ENCODE measurements around the gene ZNF668. TPM values are rescaled to one million over a fixed set of nuclear protein-coding genes. Genes with fewer than 3 reads are reported as not detected.
A peak's percentile ranks its signal among the peaks of the same experiment; 100 is the strongest.

ZNF668 gene
- total and polyA plus RNA-seq, 7 experiments from 2014 or later: 6.1 to 15.2 (median 12.6) TPM

GRCh38 chr16:31073142-31073969, 684 bp downstream of the ZNF668 start:
- H3K27me3 Mint-ChIP-seq: no peaks in the 10 kb centered on the region
- peaks cover 0 to 1% (median 0%) of the 10 kb centered on the region in 11 donors for H3K9me3 Mint-ChIP-seq
- H3K36me3 Mint-ChIP-seq: peaks cover 0 to 20% (median 7%) of the 10 kb centered on the region in 5 donors
- POLR2A ChIA-PET: interaction anchor here (0.6 to 3.9 kb wide), 32 partner anchors 9 to 799 kb away, joined by 3 to 49 read pairs (median 5); partner anchors contain the start of genes ARMC5, FUS, KAT8 and PYCARD
- peak overlapping the region; percentile 92 to 98 (median 97) for H3K27ac Mint-ChIP-seq
- peaks cover 28 to 53% (median 40%) of the 10 kb centered on the region in 7 donors for H3K4me1 Mint-ChIP-seq
- H3K4me3 Mint-ChIP-seq: peak overlapping the region; percentile 85 to 99 (median 96)
- intact Hi-C loops (cut with micrococcal nuclease): loop anchor here (2.0 to 5.0 kb wide), 3 partner anchors 261 to 639 kb away; partner anchors contain the start of gene PRR14 (in 1 of the 2)
- CTCF ChIA-PET: interaction anchor here (0.6 to 1.9 kb wide), 5 partner anchors 44 to 785 kb away, joined by 3 to 10 read pairs (median 3); partner anchors contain the start of gene KAT8
- Histone ChIP-seq H3K9me3 (ENCODE audit: control insufficient read depth in 2 of 3, low read length in 3 of 3) (no peaks in the 10 kb centered on the region), H3K4me3 (ENCODE audit: low read length) (peak overlapping the region; percentile 89), H3K27ac (ENCODE audit: low read depth, low read length) (peak overlapping the region; percentile 91), H3K36me3 (ENCODE audit: control insufficient read depth in 2 of 3, insufficient read depth in 3 of 3, low read length in 3 of 3) (peaks cover 0 to 30% (median 11%) of the 10 kb centered on the region in 3 experiments), H3K27me3 (ENCODE audit: control insufficient read depth in 2 of 2, insufficient read depth in 2 of 2, low read length in 2 of 2) (no peaks in the 10 kb centered on the region), H3K4me1 (ENCODE audit: control insufficient read depth in 2 of 2, insufficient read depth in 2 of 2, low read length in 2 of 2) (peaks cover 9 to 18% of the 10 kb centered on the region in 2 donors)
- ATAC-seq (peak; percentile 71), DNase-seq (peak; percentile 75 to 92 (median 84))

- intact Hi-C loops (cut with micrococcal nuclease): loop anchor here (2.0 to 5.0 kb wide), 3 partner anchors 260 to 640 kb away; partner anchors contain the start of gene PRR14 (in 1 of the 2)
- CTCF ChIA-PET: interaction anchor here (0.6 to 1.9 kb wide), 2 partner anchors 47 to 70 kb away, joined by 3 to 10 read pairs; no protein-coding TSS in a partner anchor
- Mint-ChIP-seq H3K9me3 (peaks cover 0 to 1% (median 0%) of the 10 kb centered on the region in 11 donors), H3K36me3 (peaks cover 0 to 12% (median 3%) of the 10 kb centered on the region in 5 donors), H3K27me3 (no peaks in the 10 kb centered on the region), H3K4me1 (peaks cover 30 to 49% (median 34%) of the 10 kb centered on the region in 7 donors), H3K4me3 (peak overlapping the region; percentile 85 to 99 (median 96)), H3K27ac (peak overlapping the region; percentile 75 to 98 (median 90))
- POLR2A ChIA-PET: interaction anchor here (0.9 to 3.9 kb wide), 9 partner anchors 13 to 170 kb away, joined by 3 to 49 read pairs (median 23); partner anchors contain the start of genes FUS, KAT8, SETD1A and STX4
- peaks cover 9 to 18% of the 10 kb centered on the region in 2 donors for H3K4me1 ChIP-seq (ENCODE audit: control insufficient read depth in 2 of 2, insufficient read depth in 2 of 2, low read length in 2 of 2)
- peak overlapping the region; percentile 91 for H3K27ac ChIP-seq (ENCODE audit: low read depth, low read length)
- H3K36me3 ChIP-seq (ENCODE audit: control insufficient read depth in 2 of 3, insufficient read depth in 3 of 3, low read length in 3 of 3): peaks cover 0 to 23% (median 4%) of the 10 kb centered on the region in 3 experiments
- no peak for ATAC-seq
- H3K9me3 ChIP-seq (ENCODE audit: control insufficient read depth in 2 of 3, low read length in 3 of 3): no peaks in the 10 kb centered on the region
- no peaks in the 10 kb centered on the region for H3K27me3 ChIP-seq (ENCODE audit: control insufficient read depth in 2 of 2, insufficient read depth in 2 of 2, low read length in 2 of 2)
- DNase-seq: peak in 5 of 9 donors; percentile 11 to 37 (median 18)
- peak overlapping the region; percentile 89 for H3K4me3 ChIP-seq (ENCODE audit: low read length)
Observed at GRCh38 chr16:31072540-31073141, 1.4 kb downstream of the ZNF668 start.

GRCh38 chr16:31071861-31072260, 2.2 kb downstream of the ZNF668 start:
- no peak for DNase-seq
- H3K4me3 Mint-ChIP-seq: peak overlapping the region; percentile 85 to 99 (median 96)
- peaks cover 31 to 53% (median 35%) of the 10 kb centered on the region in 7 donors for H3K4me1 Mint-ChIP-seq
- POLR2A ChIA-PET: interaction anchor here (0.8 to 2.7 kb wide), 2 partner anchors 33 to 37 kb away, joined by 3 to 29 read pairs; partner anchors contain the start of gene STX4
- no peaks in the 10 kb centered on the region for H3K27me3 ChIP-seq (ENCODE audit: control insufficient read depth in 2 of 2, insufficient read depth in 2 of 2, low read length in 2 of 2)
- no peak for ATAC-seq
- peaks cover 9 to 18% of the 10 kb centered on the region in 2 donors for H3K4me1 ChIP-seq (ENCODE audit: control insufficient read depth in 2 of 2, insufficient read depth in 2 of 2, low read length in 2 of 2)
- H3K27ac Mint-ChIP-seq: peak overlapping the region; percentile 75 to 98 (median 90)
- H3K27ac ChIP-seq (ENCODE audit: low read depth, low read length): peak overlapping the region; percentile 91
- H3K4me3 ChIP-seq (ENCODE audit: low read length): peak overlapping the region; percentile 89
- H3K9me3 ChIP-seq (ENCODE audit: control insufficient read depth in 2 of 3, low read length in 3 of 3): no peaks in the 10 kb centered on the region
- intact Hi-C loops (cut with micrococcal nuclease): loop anchor here (2.0 to 5.0 kb wide), 3 partner anchors 260 to 640 kb away; partner anchors contain the start of gene PRR14 (in 1 of the 2)
- no peaks in the 10 kb centered on the region for H3K27me3 Mint-ChIP-seq
- peaks cover 0 to 8% (median 0%) of the 10 kb centered on the region in 5 donors for H3K36me3 Mint-ChIP-seq
- peaks cover 0 to 1% (median 0%) of the 10 kb centered on the region in 11 donors for H3K9me3 Mint-ChIP-seq
- H3K36me3 ChIP-seq (ENCODE audit: control insufficient read depth in 2 of 3, insufficient read depth in 3 of 3, low read length in 3 of 3): peaks cover 0 to 15% (median 0%) of the 10 kb centered on the region in 3 experiments
- CTCF ChIA-PET: interaction anchor here (0.6 kb wide), 1 partner anchor 132 kb away, joined by 5 read pairs; no protein-coding TSS in a partner anchor

GRCh38 chr16:31067342-31067741, 6.7 kb downstream of the ZNF668 start:
- no peak for ATAC-seq
- POLR2A ChIA-PET: interaction anchor here (1.2 kb wide), 1 partner anchor 75 kb away, joined by 4 read pairs; no protein-coding TSS in a partner anchor

GRCh38 chr16:31064882-31065461, 9.1 kb downstream of the ZNF668 start:
- Histone ChIP-seq H3K27ac (ENCODE audit: low read depth, low read length) (no peak overlapping the region), H3K4me1 (ENCODE audit: control insufficient read depth in 2 of 2, insufficient read depth in 2 of 2, low read length in 2 of 2) (peaks cover 19 to 44% of the 10 kb centered on the region in 2 donors), H3K4me3 (ENCODE audit: low read length) (peak overlapping the region; percentile 44), H3K9me3 (ENCODE audit: control insufficient read depth in 2 of 3, low read length in 3 of 3) (no peaks in the 10 kb centered on the region), H3K27me3 (ENCODE audit: control insufficient read depth in 2 of 2, insufficient read depth in 2 of 2, low read length in 2 of 2) (no peaks in the 10 kb centered on the region), H3K36me3 (ENCODE audit: control insufficient read depth in 2 of 3, insufficient read depth in 3 of 3, low read length in 3 of 3) (peaks cover 0 to 23% (median 0%) of the 10 kb centered on the region in 3 experiments)
- H3K4me1 Mint-ChIP-seq: peaks cover 30 to 58% (median 41%) of the 10 kb centered on the region in 7 donors
- no peak for ATAC-seq
- ChIA-PET POLR2A (interaction anchor here (1.2 kb wide), 1 partner anchor 9 kb away, joined by 5 read pairs; the partner anchor contains the start of gene ZNF668), CTCF (interaction anchor here (0.7 kb wide), 1 partner anchor 96 kb away, joined by 3 read pairs; no protein-coding TSS in a partner anchor)
- intact Hi-C loops (cut with micrococcal nuclease): no loop called here
- peak overlapping the region; percentile 30 to 82 (median 74) for H3K4me3 Mint-ChIP-seq
- DNase-seq: no peak
- H3K27me3 Mint-ChIP-seq: no peaks in the 10 kb centered on the region
- H3K27ac Mint-ChIP-seq: peak overlapping the region in 8 of 9 donors; percentile 12 to 83 (median 70)
- H3K36me3 Mint-ChIP-seq: peaks cover 0 to 19% (median 4%) of the 10 kb centered on the region in 5 donors
- H3K9me3 Mint-ChIP-seq: peaks cover 0 to 1% (median 0%) of the 10 kb centered on the region in 11 donors

More at GRCh38 chr16:31067342-31067741, 6.7 kb downstream of the ZNF668 start:
- H3K9me3 Mint-ChIP-seq: peaks cover 0 to 1% (median 0%) of the 10 kb centered on the region in 11 donors
- H3K4me3 ChIP-seq (ENCODE audit: low read length): no peak overlapping the region
- CTCF ChIA-PET: no interaction called here
- H3K36me3 ChIP-seq (ENCODE audit: control insufficient read depth in 2 of 3, insufficient read depth in 3 of 3, low read length in 3 of 3): no peaks in the 10 kb centered on the region
- peak overlapping the region in 2 of 9 donors; percentile 31 to 73 for H3K27ac Mint-ChIP-seq
- H3K27me3 Mint-ChIP-seq: no peaks in the 10 kb centered on the region
- H3K4me1 ChIP-seq (ENCODE audit: control insufficient read depth in 2 of 2, insufficient read depth in 2 of 2, low read length in 2 of 2): peaks cover 24 to 41% of the 10 kb centered on the region in 2 donors
- H3K4me3 Mint-ChIP-seq: no peak overlapping the region
- H3K4me1 Mint-ChIP-seq: peaks cover 38 to 63% (median 51%) of the 10 kb centered on the region in 7 donors
- H3K27me3 ChIP-seq (ENCODE audit: control insufficient read depth in 2 of 2, insufficient read depth in 2 of 2, low read length in 2 of 2): no peaks in the 10 kb centered on the region
- H3K36me3 Mint-ChIP-seq: peaks cover 0 to 13% (median 4%) of the 10 kb centered on the region in 5 donors
- no peak for DNase-seq
- intact Hi-C loops (cut with micrococcal nuclease): loop anchor here in 1 of 2 donors (2.0 kb wide), 1 partner anchor 17 kb away; no protein-coding TSS in a partner anchor
- no peaks in the 10 kb centered on the region for H3K9me3 ChIP-seq (ENCODE audit: control insufficient read depth in 2 of 3, low read length in 3 of 3)
- no peak overlapping the region for H3K27ac ChIP-seq (ENCODE audit: low read depth, low read length)
